Measurements from ENCODE around the gene SPDYE6.
"Not testable (repeated sequence)": the region's sequence is repeated elsewhere in the genome, so short reads cannot be mapped to it uniquely, and the experiment has no call there.

The SPDYE6 gene, protein sequence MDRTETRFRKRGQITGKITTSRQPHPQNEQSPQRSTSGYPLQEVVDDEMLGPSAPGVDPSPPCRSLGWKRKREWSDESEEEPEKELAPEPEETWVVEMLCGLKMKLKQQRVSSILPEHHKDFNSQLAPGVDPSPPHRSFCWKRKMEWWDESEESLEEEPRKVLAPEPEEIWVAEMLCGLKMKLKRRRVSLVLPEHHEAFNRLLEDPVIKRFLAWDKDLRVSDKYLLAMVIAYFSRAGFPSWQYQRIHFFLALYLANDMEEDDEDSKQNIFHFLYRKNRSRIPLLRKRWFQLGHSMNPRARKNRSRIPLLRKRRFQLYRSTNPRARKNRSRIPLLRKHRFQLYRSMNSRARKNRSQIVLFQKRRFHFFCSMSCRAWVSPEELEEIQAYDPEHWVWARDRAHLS

GRCh38 chr7:102356344-102356743 is at the start of gene SPDYE6:
TSS of gene SPDYE6 (minus strand) at chr7:102356444. CDS start at chr7:102356023, 421 bp downstream.
- not testable (repeated sequence) for H3K4me3 ChIP-seq, H3K27ac ChIP-seq

DNA sequence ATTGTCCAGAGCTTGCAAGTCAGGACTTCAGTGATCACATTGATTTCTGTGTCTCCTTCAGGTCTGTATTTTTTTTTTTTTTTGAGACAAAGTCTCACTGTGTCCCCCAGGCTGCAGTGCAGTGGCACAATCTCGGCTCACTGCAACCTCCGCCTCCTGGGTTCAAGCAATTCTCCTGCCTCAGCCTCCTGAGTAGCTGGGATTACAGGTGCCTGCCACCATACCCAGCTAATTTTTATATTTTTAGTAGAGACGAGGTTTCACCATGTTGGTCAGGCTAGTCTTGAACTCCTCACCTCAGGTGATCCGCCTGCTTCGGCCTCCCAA is 48.6 kb upstream of the SPDYE6 start:
- not testable (repeated sequence) for H3K27ac ChIP-seq, H3K4me3 ChIP-seq

DNA sequence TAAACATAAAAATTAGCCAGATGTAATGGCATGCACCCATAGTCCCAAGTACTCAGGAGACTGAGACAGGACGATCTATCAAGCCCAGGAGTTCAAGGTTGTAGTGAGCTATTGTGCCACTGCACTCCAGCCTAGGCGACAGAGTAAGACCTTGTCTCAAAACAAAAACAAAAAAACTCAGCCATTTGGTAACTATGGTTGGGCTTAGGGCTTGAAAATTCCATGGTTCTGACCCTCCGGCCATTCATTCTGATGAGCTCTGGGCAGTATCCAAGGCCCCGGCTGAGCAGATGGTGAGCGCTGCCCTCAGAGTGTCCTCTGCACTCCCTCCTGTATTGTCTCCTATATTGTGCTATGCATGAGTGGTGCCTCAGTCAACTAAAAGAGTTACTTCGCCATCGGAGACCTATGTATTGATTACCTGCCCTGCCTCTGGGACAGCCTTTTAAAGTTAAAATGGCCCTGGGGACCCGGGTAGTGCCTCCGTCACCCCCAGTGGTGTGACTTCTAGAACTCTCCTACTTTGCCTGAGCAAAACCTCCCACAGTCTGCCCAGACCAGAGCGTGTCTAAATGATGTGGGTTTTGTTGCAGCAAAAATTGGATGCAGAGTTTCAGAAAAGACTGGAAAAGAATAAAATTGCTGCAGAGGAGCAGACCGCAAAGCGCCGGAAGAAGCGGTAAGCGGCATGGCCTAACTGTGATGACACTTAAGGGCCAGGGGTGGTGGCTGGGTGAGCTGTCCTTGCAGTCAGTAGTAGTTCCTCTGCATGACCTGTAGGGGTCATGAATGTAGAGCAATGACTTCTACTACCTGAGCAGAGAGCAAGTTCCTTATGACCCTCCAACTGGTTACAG is 48.0 kb upstream of the SPDYE6 start:
- Histone ChIP-seq H3K4me3 (no peak overlapping the region), H3K27ac (peak overlapping the region in 1 of 21 experiments; percentile 21)

DNA sequence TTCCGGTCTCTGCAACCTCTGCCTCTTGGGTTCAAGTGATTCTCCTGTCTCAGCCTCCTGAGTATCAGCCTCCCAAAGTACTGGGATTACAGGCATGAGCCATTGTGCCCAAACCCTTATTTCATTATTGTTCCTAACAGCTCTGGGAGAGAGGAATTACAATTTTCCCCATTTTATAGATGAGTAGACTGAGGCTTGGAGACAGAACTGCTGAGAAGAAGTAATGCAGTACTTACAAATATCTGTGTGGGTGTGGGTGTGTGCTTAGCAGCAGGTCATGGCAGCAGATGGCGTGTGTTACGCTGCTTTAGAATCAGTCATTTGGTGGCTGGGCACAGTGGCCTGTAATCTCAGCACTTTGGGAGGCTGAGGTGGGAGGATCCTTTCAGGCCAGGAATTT is 47.3 kb upstream of the SPDYE6 start:
- H3K27ac ChIP-seq, result no peak overlapping the region
- no peak overlapping the region for H3K4me3 ChIP-seq

- no peak overlapping the region for H3K27ac ChIP-seq
- H3K4me3 ChIP-seq, result no peak overlapping the region
Observed at GRCh38 chr7:102400360-102400759, 44.1 kb upstream of the SPDYE6 start.

GRCh38 chr7:102398543-102398942 is 42.3 kb upstream of the SPDYE6 start:
- H3K27ac ChIP-seq, result no peak overlapping the region

DNA sequence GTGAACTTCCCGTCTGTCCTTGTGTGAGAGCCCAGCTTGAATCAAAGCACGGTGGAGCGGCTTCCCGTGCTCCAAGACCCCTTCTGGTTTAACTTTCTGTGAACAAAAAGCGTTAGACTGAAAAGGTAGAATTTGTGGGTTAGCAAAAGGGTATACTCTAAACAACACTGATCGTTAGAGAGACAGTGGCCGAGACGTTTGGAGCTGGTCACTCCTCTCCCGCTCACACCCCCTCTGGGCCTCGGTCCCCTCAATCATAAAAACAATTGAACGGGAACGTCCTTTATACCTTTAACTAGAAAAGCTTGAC is 40.4 kb upstream of the SPDYE6 start:
- H3K4me3 ChIP-seq, result peak overlapping the region; percentile 58 to 95 (median 75)
- peak overlapping the region in 20 of 21 experiments; percentile 71 to 97 (median 92) for H3K27ac ChIP-seq

More at GRCh38 chr7:102398543-102398942, 42.3 kb upstream of the SPDYE6 start:
- no peak overlapping the region for H3K4me3 ChIP-seq

DNA sequence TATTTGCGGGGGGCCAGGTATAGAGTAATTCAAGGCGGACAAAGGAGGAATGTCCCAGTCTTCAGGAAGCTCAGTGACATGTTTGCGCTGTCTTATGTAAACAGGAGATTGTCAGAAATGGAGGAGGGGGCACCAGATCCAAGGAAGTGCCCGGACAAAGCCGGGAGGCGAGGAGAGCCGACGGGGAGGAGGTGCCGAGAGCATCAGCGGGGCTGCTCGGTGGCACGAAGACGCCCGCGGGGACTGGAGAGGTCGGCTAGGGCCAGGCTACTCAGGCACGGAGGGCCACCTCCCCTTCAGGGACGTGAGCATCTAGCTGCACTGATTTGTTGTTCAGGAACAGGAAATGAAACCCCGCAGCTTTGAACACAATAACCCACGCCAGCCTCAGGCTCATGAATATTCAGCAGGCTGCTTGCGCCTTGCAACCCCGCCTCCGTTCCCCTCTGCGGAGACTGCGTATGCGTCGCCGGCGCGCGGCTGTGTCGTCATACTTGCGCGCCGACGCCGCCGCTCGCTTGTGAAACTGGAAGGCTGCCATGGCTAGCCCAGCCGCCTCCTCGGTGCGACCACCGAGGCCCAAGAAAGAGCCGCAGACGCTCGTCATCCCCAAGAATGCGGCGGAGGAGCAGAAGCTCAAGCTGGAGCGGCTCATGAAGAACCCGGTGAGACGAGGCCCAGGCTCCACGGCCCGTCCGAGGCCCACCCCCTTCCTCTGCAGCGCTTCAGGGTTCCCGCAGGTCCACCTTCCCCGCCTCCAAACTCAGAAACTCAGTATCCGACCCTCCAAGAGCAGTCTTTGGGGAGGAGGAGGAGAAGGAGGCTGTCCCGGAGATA is 39.8 kb upstream of the SPDYE6 start, which contains the start of gene PRKRIP1:
TSS of gene PRKRIP1 (plus strand) at position 491 of the 837 bp plus-strand sequence. CDS start at position 540, 49 bp downstream.
- Histone ChIP-seq H3K4me3 (peak within 1 kb of the TSS; percentile 58 to 95 (median 75)), H3K27ac (peak within 1 kb of the TSS in 20 of 21 experiments; percentile 71 to 97 (median 92))

GRCh38 chr7:102395592-102395872 is 39.3 kb upstream of the SPDYE6 start:
- peak overlapping the region in 20 of 21 experiments; percentile 71 to 97 (median 92) for H3K27ac ChIP-seq
- peak overlapping the region; percentile 58 to 95 (median 75) for H3K4me3 ChIP-seq

GRCh38 chr7:102393467-102393866 is 37.2 kb upstream of the SPDYE6 start:
- H3K4me3 ChIP-seq, result no peak overlapping the region
- H3K27ac ChIP-seq, result no peak overlapping the region

DNA sequence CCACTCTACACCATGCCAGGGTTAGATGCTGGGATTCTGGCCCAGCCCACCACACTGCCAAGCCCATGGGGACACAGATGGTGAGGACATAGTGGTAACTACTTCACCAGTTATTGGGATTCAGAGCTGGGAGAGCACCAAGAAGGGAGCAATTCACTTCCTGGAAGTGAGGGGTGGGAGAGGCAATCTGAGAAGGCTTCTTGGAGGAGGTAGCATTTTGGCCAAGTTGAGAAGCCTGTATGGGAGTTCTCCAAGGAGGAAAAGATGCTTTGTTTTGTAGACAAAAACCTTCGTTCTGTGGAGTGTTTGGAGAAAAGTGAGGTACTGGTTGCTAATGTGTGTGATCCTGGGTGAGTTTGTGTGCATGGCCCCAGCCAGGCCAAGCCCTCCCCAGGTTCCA is 36.1 kb upstream of the SPDYE6 start:
- H3K27ac ChIP-seq, result no peak overlapping the region
- H3K4me3 ChIP-seq, result no peak overlapping the region

- no peak overlapping the region for H3K27ac ChIP-seq
Observed at GRCh38 chr7:102390697-102391484, 34.6 kb upstream of the SPDYE6 start.

GRCh38 chr7:102389810-102390209 is 33.6 kb upstream of the SPDYE6 start:
- H3K4me3 ChIP-seq, result no peak overlapping the region
- H3K27ac ChIP-seq, result no peak overlapping the region

More at GRCh38 chr7:102390697-102391484, 34.6 kb upstream of the SPDYE6 start:
- H3K4me3 ChIP-seq, result no peak overlapping the region

DNA sequence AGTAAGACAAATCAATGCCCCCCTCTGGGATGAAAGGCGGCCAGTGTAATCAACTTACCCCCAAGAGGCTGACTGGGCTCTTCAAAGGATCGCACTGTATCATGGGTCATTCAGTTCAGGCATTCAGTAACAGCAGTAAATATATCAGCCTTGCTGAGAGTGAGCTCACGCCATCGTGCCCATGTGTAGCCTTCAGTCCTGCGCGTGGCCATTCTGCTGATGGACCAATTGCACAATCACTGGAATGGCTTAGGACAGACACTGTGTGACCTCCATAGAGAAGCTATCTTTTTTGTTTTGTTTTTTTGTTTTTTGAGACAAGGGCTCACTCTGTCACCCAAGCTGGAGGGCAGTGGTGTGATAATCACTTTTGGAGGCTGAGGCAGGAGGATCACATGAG is 30.8 kb upstream of the SPDYE6 start:
- Histone ChIP-seq H3K4me3 (no peak overlapping the region), H3K27ac (no peak overlapping the region)

- H3K4me3 ChIP-seq, H3K27ac ChIP-seq: not testable (repeated sequence)
Observed at GRCh38 chr7:102381696-102382425, 25.6 kb upstream of the SPDYE6 start.

DNA sequence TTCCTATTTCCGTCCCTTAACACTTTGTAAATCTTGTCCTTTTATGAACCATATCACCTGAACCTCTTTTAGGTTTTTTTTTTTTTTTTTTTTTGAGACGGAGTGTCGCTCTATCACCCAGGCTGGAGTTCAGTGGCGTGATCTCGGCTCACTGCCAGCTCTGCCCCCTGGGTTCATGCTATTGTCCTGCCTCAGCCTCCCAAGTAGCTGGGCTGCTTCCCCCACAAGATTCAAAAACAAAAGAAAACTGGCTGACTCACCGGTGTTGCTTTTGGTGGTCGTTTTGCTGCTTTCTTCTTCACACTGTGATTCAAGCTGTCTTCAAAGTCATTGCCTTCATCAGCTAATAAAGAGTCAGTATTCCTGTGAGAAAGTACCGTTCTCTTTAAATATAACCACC is 24.6 kb upstream of the SPDYE6 start:
- not testable (repeated sequence) for H3K27ac ChIP-seq, H3K4me3 ChIP-seq

GRCh38 chr7:102376964-102377466 is 20.8 kb upstream of the SPDYE6 start:
- Histone ChIP-seq H3K27ac (no peak overlapping the region), H3K4me3 (no peak overlapping the region)

GRCh38 chr7:102372796-102373195 is 16.6 kb upstream of the SPDYE6 start:
- not testable (repeated sequence) for H3K27ac ChIP-seq, H3K4me3 ChIP-seq

- not testable (repeated sequence) for H3K4me3 ChIP-seq
Observed at GRCh38 chr7:102370038-102370437, 13.8 kb upstream of the SPDYE6 start.

More at GRCh38 chr7:102370038-102370437, 13.8 kb upstream of the SPDYE6 start:
- H3K27ac ChIP-seq, result not testable (repeated sequence)
